ENCODE measurements around the gene TGFB1I1.

The TGFB1I1 gene

GRCh38 chr16:31452631-31453106, 19.3 kb upstream of the TGFB1I1 start:
- peak; percentile 67 for DNase-seq

- DNase-seq, result peak; percentile 87
Observed at GRCh38 chr16:31453255-31454204, 18.4 kb upstream of the TGFB1I1 start.

GRCh38 chr16:31455601-31456314, 16.2 kb upstream of the TGFB1I1 start:
- no peak for DNase-seq

- DNase-seq, result no peak
Observed at GRCh38 chr16:31456988-31457360, 15.0 kb upstream of the TGFB1I1 start.

GRCh38 chr16:31458073-31458843, 13.7 kb upstream of the TGFB1I1 start:
- DNase-seq, result peak; percentile 79

- DNase-seq, result peak; percentile 99
Observed at GRCh38 chr16:31458844-31459686, 12.9 kb upstream of the TGFB1I1 start, which contains the start of gene ARMC5. Gene ARMC5, plus strand, starts transcription at chr16:31459501. Its CDS starts 24 bp downstream, at chr16:31459525.

GRCh38 chr16:31459687-31460581, 12.0 kb upstream of the TGFB1I1 start:
- DNase-seq, result peak; percentile 100

DNA sequence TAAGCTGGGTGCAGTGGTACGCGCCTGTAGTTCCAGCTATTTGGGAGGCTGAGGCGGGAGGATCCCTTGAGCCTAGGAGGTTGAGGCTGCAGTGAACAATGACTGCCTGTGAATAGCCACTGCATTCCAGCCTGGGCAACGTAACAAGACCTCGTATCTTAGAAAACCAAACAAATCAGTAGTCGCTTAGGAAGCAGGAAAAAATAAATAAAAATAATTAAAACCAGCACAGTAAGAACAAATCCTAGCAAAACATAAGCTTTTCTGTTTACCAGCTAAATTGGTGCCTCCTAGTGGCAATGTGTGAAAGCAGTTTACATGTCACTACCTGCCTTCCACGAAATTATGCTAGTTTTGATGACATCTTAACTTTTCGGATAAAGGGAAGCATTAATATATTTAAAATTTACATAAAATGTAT, 11.4 kb upstream of the TGFB1I1 start:
- no peak for DNase-seq

DNA sequence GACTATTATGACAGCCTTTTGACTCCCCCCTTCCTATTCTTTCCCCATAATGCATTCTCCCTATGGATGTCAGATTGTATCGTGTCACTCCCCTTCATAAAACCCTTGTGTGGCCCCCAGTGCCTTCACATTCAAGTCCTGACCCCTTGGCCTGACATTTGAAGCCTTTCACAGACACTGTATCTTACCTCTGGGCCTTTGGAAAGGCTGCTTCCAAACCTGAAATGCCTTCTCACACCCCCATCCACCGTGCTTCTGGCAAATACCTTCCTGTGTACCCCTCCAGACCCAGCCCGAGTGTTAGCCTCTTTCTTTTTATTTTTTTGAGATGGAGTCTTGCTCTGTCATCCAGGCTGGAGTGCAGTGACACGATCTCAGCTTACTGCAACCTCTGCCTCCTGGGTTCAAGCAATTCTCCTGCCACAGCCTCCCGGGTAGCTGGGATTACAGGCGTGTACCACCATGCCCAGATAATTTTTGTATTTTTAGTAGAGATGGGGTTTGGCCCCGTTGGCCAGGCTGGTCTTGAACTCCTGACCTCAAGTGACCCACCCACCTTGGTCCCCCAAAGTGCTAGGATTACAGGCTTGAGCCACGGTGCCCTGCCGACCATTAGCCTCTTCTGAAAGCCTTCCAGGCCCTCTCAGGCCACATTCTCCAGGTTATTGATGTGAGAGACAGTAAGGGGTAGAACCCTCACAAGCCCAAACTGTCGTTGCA, 10.6 kb upstream of the TGFB1I1 start:
- no peak for DNase-seq

GRCh38 chr16:31461921-31462804, 9.8 kb upstream of the TGFB1I1 start:
- no peak for DNase-seq

GRCh38 chr16:31464348-31464769, 7.6 kb upstream of the TGFB1I1 start:
- DNase-seq, result no peak

GRCh38 chr16:31464781-31465260, 7.1 kb upstream of the TGFB1I1 start:
- DNase-seq, result no peak

- no peak for DNase-seq
Observed at GRCh38 chr16:31465788-31466370, 6.1 kb upstream of the TGFB1I1 start.

DNA sequence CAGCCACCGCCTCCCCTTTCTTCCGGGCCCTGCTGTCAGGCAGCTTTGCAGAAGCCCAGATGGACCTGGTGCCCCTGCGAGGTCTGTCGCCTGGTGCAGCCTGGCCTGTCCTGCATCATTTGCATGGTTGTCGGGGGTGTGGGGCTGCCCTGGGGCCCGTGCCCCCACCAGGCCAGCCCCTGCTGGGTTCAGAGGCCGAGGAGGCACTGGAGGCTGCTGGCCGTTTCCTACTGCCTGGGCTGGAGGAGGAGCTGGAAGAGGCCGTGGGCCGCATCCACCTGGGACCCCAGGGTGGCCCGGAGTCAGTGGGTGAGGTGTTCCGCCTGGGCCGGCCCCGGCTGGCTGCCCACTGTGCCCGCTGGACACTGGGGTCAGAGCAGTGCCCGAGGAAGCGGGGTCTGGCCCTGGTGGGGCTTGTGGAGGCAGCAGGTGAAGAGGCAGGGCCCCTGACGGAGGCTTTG, 5.5 kb upstream of the TGFB1I1 start:
- DNase-seq, result no peak

DNA sequence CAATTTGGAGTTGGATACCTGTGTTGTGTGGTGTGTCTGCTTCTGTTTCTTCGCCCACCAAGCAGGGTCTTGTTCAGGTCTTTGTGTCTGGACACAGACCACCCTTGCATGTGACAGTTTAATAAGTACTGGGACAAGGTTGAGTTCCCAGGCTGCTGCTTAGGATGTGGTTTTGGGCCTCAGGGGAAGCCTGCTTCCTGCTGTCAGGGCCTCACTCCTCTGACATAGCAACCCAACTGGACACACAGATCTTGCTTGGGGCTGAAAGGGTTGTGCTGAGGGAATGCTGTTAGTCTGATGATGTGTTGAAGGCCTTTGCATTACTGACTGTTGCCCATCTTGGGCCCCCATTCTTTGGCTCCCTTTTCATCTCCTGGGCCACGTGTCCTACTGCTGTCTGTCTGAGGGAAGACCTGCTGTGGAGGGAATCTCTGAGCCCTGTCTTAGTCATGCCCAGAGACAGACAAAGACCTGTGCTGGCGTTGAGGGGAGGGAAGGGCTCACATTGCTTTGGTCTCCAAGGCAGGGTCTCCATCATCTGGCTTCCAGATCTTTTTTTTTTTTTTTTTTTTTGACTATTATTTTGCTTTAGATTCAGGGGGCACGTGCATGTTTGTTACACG, 4.7 kb upstream of the TGFB1I1 start:
- DNase-seq, result no peak

DNA sequence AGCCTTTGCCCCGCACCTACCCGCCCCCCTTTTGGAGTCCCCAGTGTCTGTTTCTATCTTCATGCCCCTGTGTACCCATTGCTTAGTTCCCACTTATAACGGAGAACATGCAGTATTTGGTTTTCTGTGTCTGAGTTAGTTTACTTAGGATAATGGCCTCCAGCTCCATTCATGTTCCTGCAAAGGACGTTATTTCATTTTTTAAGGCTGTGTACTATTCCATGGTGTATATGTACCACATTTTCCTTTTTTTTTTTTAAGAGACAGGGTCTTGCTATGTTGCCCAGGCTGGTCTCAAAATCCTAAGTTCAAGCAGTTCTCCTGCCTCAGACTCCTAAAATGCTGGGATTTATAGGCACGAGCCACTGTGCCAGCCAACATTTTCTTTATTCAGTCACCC, 4.1 kb upstream of the TGFB1I1 start:
- no peak for DNase-seq

- no peak for DNase-seq
Observed at GRCh38 chr16:31470615-31471014, 1.3 kb upstream of the TGFB1I1 start.

Data from islet precursor cell (in vitro differentiated cells).